ENCODE data around the gene MYO18A.

GRCh38 chr17:29045734-29046472 is 134.3 kb downstream of the MYO18A start:
- TF ChIP-seq POLR2A (IDR thresholded peaks at IDR 0.05): no peak
- no peak for TF ChIP-seq CTCF (IDR thresholded peaks at IDR 0.05)
